ENCODE data around the gene PPID. TPM values are rescaled to one million over a fixed set of nuclear protein-coding genes. Genes with fewer than 3 reads are reported as not detected.
"Not testable (repeated sequence)": the region's sequence is repeated elsewhere in the genome, so short reads cannot be mapped to it uniquely, and the experiment has no call there.

The PPID gene
- total RNA-seq, 1 experiment from 2014 or later = 56.4 TPM

DNA sequence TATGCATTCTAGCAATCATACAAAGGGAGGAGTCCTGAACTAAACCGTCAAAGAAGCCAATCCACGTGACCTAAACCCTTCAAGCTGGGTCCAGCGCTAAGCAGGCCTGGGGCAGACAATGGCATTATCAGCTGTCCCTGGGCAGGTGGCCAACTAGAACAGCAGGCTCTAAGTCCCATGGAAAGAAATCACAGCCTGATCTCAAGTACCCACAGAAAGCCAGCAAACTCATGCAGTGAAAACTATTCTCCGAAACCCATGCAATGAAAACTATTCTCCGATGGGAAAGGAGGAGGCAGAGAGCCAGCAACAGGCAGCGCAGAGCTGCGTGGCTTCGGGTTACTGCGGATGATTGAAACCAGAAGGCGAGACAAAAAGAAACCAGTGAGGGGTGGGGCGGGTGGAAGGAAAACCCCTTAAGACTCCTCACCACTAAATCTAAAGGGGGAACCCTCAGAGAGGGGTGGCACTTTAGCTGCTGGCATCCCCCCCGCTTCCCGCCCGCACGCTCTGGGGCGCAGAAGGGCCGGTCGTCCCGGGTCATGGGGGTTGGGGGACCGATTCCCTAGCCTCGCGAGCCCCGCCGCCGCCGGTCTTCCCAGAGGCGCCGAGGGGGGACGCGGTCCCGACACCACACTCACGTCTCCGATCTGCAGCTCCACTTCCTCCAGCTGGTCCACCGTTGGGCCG is 52.1 kb downstream of the PPID start:
- DNase-seq (ENCODE audit: low read depth in 1 of 2, low spot score in 2 of 2) = peak; percentile 80 to 81
- H3K4me3 ChIP-seq = peak overlapping the region; percentile 75
- peak overlapping the region; percentile 86 for H3K27ac ChIP-seq
- peaks cover 11% of the 10 kb centered on the region; the same call in 1 of the 2 replicates for H3K4me1 ChIP-seq (replicated peaks)
- H3K36me3 ChIP-seq = peaks cover 17% of the 10 kb centered on the region
- H3K27me3 ChIP-seq (replicated peaks) = no peaks in the 10 kb centered on the region
- H3K9me3 ChIP-seq (replicated peaks) = no peaks in the 10 kb centered on the region

DNA sequence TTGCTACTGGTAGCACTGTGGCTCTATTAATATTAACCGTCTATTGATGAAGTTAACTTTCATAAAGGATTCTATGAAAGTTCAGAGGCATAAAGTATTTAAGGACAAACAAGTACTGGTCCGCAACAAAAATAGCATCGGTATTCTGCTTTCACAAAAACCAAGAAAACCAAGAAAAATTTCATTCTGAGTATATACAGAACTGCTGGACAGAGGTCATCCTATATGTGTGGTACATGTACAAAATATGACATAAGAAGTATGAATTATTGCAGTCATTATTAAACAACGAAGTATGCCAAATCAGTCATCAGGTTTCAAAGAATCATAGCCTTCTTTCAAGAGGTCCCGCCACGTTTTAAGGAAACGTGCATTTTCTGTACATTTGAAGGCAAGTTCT is 53.9 kb downstream of the PPID start:
- H3K4me1 ChIP-seq (replicated peaks) = peaks cover 11% of the 10 kb centered on the region; the same call in 1 of the 2 replicates
- H3K4me3 ChIP-seq = no peak overlapping the region
- peaks cover 28% of the 10 kb centered on the region for H3K36me3 ChIP-seq
- H3K9me3 ChIP-seq (replicated peaks) = no peaks in the 10 kb centered on the region
- H3K27me3 ChIP-seq (replicated peaks) = no peaks in the 10 kb centered on the region
- DNase-seq (ENCODE audit: low read depth in 1 of 2, low spot score in 2 of 2) = no peak
- H3K27ac ChIP-seq = no peak overlapping the region

GRCh38 chr4:158667651-158668198 is 55.5 kb downstream of the PPID start:
- no peaks in the 10 kb centered on the region for H3K27me3 ChIP-seq (replicated peaks)
- no peak overlapping the region for H3K27ac ChIP-seq
- peaks cover 6% of the 10 kb centered on the region; the same call in 1 of the 2 replicates for H3K4me1 ChIP-seq (replicated peaks)
- peaks cover 28% of the 10 kb centered on the region for H3K36me3 ChIP-seq
- no peak overlapping the region for H3K4me3 ChIP-seq
- H3K9me3 ChIP-seq (replicated peaks) = no peaks in the 10 kb centered on the region
- DNase-seq (ENCODE audit: low read depth in 1 of 2, low spot score in 2 of 2) = peak in 1 of 2 experiments; percentile 5

- no peak overlapping the region for H3K4me3 ChIP-seq
- H3K27ac ChIP-seq = no peak overlapping the region
- H3K9me3 ChIP-seq (replicated peaks) = no peaks in the 10 kb centered on the region
- H3K4me1 ChIP-seq (replicated peaks) = peaks cover 6% of the 10 kb centered on the region; the same call in 1 of the 2 replicates
- no peak for DNase-seq (ENCODE audit: low read depth in 1 of 2, low spot score in 2 of 2)
- H3K27me3 ChIP-seq (replicated peaks) = no peaks in the 10 kb centered on the region
- peaks cover 28% of the 10 kb centered on the region for H3K36me3 ChIP-seq
Observed at GRCh38 chr4:158666892-158667291, 56.3 kb downstream of the PPID start.

GRCh38 chr4:158664806-158665205 is 58.4 kb downstream of the PPID start:
- H3K27me3 ChIP-seq (replicated peaks) = no peaks in the 10 kb centered on the region
- H3K36me3 ChIP-seq = peaks cover 23% of the 10 kb centered on the region
- H3K27ac ChIP-seq = no peak overlapping the region
- H3K4me1 ChIP-seq (replicated peaks) = no peaks in the 10 kb centered on the region
- no peaks in the 10 kb centered on the region for H3K9me3 ChIP-seq (replicated peaks)
- no peak for DNase-seq (ENCODE audit: low read depth in 1 of 2, low spot score in 2 of 2)
- no peak overlapping the region for H3K4me3 ChIP-seq

GRCh38 chr4:158663707-158664625 is 59.2 kb downstream of the PPID start:
- not testable (repeated sequence) for H3K9me3 ChIP-seq (replicated peaks); DNase-seq (ENCODE audit: low read depth in 1 of 2, low spot score in 2 of 2); H3K4me1 ChIP-seq (replicated peaks); H3K4me3 ChIP-seq; H3K27me3 ChIP-seq (replicated peaks); H3K27ac ChIP-seq
- peaks cover 23% of the 10 kb centered on the region for H3K36me3 ChIP-seq

DNA sequence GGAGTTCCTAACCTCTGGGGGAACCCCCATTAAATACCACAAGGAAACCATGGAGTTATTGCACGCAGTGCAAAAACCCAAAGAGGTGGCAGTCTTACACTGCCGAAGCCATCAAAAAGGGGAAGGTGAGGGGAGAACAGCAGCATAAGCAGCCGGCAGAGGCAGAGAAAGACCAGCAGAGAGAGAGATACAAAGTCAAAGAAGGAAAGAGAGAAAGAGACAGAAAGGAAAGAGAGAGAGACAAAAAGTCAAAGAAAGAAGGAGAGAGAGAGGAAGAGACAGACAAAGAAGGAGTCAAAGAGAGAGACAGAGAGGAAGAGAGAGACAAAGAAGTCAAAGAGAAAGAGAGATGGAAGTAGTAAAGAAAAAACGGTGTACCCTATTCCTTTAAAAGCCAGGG is 59.9 kb downstream of the PPID start:
- H3K27me3 ChIP-seq (replicated peaks); H3K9me3 ChIP-seq (replicated peaks); DNase-seq (ENCODE audit: low read depth in 1 of 2, low spot score in 2 of 2); H3K4me3 ChIP-seq; H3K27ac ChIP-seq; H3K4me1 ChIP-seq (replicated peaks): not testable (repeated sequence)
- H3K36me3 ChIP-seq = peaks cover 19% of the 10 kb centered on the region

Other genes starting within 250 kb of the PPID start
- 2.1 and 2.2 TPM in 2 replicates for gene RXFP1, start 201.5 kb downstream of the PPID start, total RNA-seq (2014; rRNA removed; shearing (Covaris generic))
- 22.7 and 32.6 TPM in 2 replicates for gene C4orf46, start 51.5 kb downstream of the PPID start, total RNA-seq (2014; rRNA removed; shearing (Covaris generic))
- 17.6 and 21.1 TPM in 2 replicates for gene ETFDH, start 51.1 kb downstream of the PPID start, total RNA-seq (2014; rRNA removed; shearing (Covaris generic))
- 14.6 and 29.6 TPM in 2 replicates for gene FNIP2, start 45.6 kb upstream of the PPID start, total RNA-seq (2014; rRNA removed; shearing (Covaris generic))

Measured in SJSA1 (cell line).